NCI-H345 treated with DMSO at 0.1 percent for 48 hours (cell line): ENCODE measurements around the gene FSTL4.

Experiments used
- DNase-seq: peaks from one replicate; lab custom pipeline; 2025; ENCODE audit not compliant: unreplicated experiment; lab: John Stamatoyannopoulos, UW

Gene FSTL4

DNA sequence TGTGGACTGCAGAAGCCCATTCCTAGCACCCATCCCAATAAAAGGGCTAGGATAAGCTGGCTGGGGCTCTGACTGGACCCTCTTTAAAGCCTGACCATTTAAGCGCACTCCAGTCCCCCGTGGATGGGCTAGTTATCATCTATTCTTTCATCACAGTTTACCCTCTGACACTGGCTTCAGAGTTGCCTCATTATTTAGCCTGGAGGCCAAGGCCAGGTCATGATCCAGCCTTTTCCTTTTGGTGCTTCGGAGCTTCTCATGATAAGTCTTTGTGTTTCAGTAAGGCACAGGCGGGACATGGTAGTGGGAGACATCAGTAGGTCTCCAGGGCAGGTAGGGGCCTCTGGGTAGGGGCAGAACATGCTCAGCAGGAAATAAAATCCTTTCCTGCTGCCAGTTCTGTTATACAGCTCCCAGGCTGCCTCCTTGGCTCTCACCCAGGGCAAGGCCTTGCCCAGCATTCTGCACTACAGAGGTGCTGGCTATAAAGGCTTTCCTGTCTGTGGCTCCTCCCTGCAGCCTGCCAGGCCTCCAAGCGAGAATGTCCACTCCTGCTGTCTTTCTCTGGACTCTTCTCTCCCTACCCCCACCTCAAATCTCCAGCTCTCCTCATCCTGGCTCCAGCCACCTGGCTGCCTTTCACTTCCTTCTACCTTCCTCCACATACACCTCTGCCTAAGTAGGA, 128.8 kb downstream of the FSTL4 start:
- DNase-seq: no peak

DNA sequence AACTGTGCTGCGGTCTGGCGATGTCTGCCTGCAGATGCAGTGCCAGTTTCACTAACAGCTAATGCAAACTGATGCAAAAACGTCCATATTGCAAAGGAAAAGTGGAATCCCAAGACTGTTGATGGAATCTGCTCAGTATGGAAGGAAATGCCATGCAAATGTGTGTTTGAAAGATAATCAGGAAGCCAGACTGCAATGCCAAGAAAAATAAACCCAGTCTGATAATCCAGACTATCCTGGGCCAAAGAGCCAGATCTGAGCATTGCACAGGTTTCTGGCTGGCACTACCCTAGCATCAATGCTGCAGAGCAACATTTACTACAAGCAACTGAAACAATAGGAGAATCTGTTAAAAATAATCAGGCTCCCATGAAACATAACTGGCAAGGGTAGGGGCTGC, 130.3 kb downstream of the FSTL4 start:
- no peak for DNase-seq

DNA sequence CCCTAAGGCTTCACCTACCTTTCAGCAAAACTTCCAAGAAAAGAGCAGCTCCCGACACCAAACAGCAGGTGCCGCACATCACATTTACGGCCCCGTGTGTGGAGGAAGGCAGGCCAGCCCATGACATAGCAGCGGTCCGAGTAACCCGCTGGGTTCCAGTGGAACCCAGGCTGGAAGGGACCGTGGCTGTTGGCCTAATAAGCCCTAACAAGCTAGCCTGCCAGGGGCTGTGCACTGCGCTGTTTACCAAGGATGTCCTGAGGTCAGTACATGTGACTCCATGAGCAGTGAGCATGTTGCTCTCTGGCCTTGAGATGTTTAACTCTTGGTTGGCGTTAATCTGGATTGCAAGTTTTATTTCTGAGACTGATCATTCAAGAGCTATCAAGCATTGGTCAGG, 131.5 kb downstream of the FSTL4 start:
- DNase-seq: no peak

DNA sequence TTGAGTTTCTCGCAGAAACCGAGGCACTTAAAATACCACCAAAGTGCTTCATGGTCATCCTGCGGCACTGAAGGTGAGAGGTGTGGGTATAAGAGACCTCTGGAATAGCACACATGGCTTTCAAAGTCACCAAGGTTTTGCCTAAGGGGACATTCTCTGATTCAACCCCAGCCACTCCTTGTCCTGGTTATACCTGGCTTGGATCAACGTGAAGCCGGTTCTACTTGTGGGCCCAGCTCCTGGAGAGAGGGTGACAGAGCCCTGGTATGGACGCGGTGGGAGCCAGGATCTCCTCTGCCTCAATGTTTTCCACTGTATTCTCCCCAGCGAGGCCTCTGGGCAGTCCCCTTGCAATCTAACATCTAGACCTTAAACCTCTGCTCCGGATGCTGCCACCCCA, 132.0 kb downstream of the FSTL4 start:
- DNase-seq: no peak

DNA sequence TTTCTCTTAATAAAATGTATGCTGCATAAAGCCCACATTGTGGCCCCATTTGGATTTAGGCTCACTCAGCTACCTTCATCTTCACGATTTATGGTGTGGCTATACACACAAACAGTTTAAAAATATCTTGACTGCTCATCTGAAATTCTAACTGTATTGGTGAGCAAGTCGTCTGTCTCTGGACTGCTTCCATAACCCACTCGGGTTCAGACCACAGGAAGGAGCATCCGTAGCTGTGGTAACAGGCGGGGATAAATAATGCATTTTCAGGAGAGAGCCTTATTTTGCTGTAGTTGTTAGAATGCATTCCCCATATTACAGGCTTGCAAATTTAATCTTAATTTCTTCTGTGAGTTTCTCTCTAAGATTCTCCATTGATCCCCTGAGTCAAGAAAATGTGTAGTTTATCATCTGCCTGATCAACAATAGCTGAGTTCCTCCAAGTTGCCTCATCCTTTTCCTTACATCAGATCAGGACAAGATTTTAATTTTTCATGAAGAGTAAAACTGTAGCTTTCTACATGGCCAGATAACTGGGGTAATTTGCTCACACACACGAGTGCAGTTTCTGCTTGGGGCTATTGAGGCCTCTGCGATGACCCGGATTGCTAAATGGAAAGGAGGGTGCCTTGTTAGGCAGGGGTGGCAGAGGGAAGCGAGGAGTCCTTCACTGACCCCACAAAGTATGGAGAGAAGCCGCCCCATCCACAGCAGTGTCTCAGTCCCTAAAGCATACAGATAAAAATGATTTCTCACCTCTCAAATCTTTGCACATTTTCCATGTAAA, 133.9 kb downstream of the FSTL4 start:
- DNase-seq: no peak

DNA sequence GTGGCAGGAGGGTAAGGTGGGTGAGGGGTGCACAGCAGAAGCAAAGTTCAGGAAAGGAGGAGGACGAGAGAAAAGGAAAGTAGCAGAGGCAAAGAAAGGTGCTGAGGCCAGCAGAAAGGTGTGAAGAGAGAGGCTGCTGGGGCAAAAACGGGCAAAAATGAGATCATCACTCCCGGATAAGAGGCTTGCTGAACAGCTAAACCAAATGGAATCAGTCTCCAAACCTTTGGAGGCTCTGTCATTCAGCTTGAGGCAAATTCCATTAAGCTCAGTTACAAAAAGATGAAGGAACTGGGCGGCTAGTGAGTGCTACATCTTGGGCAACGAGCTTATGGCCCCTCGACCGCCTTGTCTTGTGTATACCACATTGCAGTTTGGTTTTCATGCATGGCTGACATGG, 136.4 kb downstream of the FSTL4 start:
- DNase-seq: no peak

DNA sequence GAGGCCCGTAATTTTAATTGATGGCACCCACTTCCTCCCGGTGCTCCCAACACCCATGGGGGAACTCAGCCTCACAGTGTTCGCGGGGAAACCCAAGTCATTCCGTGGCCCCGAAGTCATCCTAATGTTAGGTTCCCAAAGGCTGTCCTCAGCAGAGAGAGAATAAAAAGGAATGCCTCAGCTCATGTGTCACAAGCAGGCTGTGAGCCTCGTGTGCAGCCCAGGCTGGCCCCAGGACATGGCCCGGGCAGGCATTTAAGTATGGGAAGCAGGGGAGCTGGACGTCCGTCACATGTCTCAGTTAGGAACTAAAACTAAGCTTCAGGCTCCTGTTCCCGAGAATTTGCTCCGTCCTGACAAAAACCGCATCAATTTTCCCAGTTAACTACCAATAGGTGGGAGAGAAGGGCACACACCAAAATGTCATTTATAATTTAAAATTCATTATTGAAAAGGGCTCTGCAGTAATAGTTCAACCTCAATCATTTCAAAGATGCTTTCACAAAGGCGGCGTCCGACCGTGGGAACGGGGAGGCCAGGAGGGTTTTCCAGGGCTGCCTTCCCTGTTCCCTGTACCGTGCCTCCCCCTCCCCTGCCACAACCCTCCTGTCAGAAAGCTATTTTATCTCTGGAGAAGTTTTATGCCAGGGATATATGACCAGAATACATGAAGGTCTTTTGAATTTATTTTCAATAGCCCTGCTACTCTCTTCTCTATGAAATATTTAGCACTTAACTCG, 137.3 kb downstream of the FSTL4 start:
- DNase-seq: no peak

DNA sequence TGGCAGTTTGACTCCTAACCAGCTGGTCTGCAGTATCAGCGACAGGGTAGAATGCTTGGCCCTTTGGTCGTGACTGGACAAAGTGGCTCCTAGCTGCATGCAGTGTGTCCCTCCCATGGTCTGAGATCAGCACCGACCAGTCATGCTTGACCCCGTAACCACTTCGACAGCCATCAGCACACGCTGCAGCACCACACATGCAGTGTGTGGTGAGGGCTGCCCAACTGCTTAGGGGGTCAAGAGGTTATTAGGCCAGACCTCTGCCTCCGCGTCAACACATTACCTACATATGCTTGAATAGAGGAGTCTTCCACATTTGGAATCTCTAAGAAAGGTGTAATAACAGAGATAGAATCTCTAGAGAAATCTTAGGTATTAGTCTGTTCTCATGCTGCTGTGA, 139.1 kb downstream of the FSTL4 start:
- no peak for DNase-seq

DNA sequence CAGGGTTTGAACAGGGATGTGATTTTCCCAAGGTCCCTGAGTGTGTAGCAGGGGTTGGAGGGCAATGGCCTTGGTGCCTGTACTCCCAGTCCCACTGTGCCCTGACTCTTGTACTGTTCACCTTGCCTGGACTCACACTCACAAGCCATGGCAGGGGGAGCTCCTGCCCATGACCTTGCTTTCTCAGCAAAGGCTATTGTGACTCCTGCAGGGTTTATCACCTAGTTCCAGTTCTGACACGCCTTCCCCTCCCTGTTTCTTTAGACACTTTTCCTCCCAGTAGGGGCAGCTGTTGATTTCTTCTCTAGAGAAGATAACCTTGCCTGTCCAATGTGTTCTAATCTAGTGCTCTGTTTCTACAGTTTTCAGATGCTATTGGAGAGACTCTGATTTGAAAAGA, 139.5 kb downstream of the FSTL4 start:
- no peak for DNase-seq

DNA sequence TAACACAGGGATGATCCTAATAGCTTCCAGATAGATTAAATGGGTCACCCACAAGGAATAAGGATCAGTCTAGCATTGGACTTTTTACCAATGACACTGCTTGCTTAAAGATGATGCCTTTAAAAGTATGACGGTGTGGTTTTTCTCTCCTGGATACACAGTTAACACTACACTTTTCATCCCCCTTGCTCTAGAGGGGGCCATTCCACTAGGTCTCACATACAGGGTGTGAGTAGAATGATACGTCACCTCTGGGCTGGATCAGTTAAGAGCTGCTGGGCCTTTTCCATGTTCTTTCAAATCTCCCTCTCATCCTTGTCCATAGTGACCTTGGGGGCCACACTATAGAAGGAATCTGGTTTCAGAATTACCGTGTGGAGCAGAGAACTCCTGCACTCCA, 140.6 kb downstream of the FSTL4 start:
- no peak for DNase-seq

DNA sequence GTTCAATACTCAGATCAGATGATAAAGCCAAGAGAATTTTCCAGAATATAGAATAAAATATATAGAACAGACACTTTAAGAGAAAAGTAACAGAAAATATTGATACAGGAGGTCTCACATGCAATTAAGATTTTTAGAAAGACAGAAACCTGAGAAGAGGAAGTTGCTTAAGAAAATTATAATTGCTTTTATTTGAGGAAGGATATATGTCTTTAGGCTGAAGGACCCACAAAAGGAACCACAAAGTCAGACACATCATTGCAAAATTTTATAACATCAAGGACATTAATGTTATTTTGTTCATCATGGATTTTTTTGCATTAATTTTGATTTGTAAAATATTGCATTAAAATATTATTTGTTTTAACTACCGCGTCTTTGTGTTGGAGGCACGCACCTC, 141.5 kb downstream of the FSTL4 start:
- no peak for DNase-seq

DNA sequence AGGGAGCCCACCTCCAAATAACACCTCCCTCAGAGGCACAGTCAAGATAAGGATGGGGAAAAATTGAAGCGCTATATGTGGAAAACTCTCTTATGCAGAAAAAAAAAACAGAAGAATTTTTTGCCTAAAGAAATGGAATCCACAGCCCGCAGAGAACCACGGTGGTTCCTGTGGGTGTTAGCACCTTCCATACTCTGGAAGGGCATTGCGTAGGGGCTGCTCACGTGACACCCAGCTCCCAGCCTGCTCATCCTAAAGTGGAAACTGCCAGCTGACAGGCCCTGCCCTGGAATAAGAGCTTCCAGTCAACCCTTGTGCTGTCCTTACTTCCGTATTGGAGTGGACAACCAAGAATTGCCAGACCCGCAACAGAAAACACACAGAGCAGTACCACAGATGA, 142.5 kb downstream of the FSTL4 start:
- no peak for DNase-seq

DNA sequence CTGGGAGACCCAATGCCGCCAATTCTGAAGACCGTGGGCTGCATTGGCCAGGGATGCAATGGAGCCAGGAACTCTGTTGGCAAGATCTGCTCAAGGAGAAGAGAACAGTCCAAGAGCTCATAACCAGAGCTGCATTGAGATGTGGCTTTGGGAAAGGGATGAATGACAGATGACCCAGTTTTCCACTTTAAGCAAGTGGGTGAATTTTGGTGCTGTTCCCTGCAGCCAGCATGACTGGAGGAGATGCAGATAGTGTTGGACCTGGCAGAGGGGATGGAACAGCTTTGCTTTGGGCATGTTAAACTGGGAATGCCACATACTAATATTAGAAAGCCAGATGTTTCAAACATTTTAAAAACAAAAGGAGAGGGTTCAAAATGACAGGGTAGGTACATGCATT, 143.1 kb downstream of the FSTL4 start:
- no peak for DNase-seq

DNA sequence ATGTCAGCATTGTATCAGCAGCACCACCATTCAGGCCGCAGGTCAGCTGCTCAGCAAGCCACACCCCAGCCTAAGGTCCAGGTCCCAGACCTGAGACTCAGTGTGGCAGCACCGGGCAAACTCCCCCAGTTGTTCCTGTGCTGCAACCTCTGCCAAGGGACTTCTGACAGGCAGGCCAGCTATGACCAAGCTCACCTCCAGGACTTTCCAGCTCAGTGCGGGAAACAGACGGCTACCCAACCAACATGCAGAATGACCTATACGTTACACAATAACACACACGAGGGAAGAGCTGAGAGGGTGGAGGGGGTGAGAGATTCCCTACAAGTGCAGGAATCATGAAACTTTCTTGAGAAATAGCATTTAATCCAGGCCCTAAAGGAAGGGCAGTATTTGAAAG, 143.7 kb downstream of the FSTL4 start:
- no peak for DNase-seq

DNA sequence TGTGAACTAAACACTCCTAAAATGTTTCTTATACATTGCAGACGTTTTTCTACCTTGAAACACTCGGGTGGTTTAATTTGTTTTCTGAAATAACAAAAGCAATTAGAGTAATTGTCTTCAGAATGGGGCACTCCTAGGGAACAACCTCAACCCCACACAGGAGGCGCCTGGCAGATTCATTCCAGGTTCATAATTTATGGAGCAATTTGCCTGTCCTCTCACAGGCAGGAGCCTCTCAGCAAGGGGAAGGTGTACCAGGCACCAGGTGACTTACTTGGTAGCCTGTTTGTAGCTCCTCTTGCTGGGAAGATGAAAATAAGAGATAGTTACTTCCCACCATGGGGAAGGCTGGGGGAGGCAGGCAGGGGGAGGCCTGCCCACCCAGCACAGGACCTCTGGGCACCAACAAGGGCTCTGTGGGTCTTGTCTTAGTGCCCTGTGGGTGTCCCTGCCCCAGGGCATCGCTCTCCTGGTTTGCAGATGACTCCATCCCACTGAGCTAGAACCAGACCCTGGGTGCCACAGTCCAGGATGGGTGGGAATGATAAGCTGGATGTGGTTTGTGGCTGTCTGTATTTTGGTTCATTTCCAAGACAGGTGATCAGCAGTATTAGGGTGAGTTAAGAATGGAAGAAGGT, 144.4 kb downstream of the FSTL4 start:
- DNase-seq: no peak

DNA sequence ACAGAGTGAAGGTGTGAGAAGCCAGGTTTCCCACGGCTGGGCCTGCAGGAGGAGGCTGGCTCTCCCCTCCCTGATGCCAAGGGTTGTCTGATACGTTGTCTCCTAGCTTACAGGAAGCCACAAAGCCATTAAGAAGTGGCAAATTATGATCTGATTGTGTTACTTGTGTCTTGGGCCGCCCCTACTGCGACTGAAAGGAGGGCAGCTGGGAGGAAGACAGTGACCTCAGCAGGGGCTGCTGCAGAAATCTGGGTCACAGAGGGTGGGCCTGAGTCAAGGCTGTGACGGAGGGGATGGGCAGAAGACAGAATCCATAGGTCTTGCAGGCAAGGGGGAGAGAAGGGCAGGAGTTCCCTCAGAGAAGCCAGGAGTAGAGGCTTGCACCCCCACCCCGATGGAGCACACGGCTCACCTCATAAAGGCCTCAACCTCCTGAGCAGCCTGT, 145.0 kb downstream of the FSTL4 start:
- DNase-seq: no peak

DNA sequence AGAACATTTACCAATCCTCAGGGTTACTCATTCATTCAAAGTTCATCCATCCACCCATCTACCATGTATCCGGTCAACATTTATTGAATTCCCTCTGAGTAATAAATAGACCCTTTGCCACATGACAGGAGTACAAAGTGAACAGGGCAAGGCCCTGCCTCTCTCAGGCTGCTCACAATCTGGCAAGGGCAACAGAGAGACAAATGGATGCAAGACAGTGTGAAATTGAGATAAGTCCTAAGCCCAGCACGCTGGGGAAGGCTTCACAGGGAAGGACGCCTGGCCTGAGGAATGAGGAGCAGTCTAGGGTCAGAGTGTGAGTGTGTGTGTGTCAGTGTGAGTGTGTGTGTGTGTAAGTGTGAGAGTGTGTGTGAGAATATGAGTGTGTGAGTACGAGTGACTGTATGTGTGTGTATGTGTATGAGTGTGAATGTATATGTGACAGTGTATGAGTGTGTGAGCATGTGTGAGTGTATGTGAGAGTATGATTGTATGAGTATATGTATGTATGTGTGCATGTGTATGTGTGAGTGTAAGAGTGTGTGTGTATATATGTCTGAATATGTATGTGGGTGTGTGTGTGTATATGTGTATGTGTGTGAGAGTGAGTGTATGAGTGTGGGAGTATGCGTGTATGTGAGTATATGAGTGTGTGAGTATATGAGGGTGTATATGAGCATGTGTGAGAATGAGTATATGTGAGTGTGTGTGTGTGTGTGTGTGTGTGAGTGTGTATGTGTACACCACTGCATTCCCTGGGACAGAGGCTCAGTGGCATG, 145.6 kb downstream of the FSTL4 start:
- DNase-seq: no peak

DNA sequence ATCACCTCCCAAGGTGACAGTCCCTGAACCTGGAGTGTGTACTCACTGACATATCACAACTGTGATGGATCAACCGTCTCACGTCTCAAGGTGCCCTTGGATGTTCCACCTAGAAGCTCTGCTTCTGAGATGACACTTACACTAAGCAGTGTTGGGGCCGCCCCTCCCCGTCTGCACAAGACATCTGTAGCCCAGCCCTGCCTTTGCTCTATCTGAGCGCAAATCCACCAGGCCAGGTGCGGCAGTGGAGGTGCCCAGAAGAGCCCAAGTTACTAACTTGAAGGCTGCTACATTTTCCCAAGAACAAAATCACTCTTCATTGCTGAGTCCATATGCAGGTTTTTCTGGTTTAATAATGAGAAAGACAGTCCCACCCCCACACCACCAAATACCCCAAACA, 148.3 kb downstream of the FSTL4 start:
- DNase-seq: no peak

DNA sequence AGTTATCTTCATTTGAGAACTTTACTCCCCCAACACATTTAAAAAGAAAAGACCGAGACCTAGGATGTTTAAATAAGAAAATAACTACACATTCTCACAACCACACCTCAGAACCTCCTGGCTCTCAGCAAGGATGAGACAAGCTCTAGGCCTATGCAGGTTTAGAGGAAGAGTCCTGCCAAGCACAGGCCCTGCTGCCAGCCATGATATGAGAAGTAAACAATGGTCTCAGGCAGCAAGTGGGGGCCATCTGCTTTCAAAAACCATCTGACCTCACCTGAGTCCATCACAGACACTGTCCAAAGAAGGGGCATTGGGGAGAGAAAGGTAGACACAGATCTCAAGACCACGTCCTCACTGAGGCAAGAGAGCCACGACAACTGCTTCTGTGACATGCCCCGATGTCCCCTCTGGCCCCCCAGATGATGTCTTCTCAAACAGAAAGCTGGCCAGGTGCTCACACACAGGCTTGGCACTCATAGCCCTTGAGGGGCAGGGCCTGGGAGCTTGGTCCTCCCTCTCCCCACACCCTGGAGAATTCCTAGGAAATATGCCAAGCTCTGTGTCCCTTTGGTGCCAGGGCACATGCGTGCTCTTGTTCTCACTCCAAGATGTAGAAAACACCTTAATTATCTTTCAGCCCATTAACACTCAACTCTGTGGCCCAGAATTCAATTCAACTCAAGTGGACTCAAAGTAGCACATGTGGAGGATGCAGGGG, 150.4 kb downstream of the FSTL4 start:
- no peak for DNase-seq

DNA sequence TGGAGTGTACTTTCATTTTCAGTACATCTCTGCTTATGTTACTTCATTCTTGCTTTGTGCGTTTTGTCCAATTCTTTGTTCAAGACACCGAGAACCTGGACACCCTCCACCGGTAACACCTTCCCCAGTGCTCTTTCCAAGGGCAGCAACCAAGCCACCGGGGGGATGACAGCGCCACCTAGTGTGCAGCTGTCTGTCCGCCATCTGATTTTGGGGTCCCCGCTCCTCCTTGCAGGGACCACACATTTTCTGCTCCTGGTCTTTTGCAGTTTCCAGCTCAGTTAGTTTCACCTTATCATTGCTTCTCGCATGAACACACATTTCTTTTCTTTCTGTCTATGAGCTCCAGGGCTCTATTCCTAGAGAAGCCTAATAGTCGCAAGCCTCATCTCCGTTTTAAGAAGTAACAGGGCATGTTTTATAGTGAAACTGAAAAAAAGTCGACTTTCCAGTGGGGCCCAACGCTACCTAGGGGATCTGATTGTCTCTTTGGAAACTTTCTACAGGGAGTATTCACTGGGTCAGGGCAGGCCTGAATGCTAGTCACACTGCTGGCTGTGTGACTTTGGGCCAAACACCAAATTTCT, 152.1 kb downstream of the FSTL4 start:
- DNase-seq: no peak
